Left kidney (tissue), 8 donors: ENCODE data around the gene TRAF7. TPM values are rescaled to one million over a fixed set of nuclear protein-coding genes. Genes with fewer than 3 reads are reported as not detected.
"Not testable (repeated sequence)": the region's sequence is repeated elsewhere in the genome, so short reads cannot be mapped to it uniquely, and the experiment has no call there.

Experiments used
- DNase-seq: peaks from one replicate; pipeline ENCODE4 v3.0.0-alpha.2; 2013
- long read RNA-seq, 8 donors: transcript quantifications; one replicate each; lab custom pipeline, GENCODE V29; 2026
- polyA plus RNA-seq: library from polyadenylated mRNA; unstranded; fragments of 120-200 nt; gene quantifications from one replicate; pipeline ENCODE4 v1.2.1, GENCODE V29; 2013; ENCODE audit not compliant: insufficient read length

The TRAF7 gene
- 55.7 TPM for polyA plus RNA-seq
- long read RNA-seq, donor 1, transcript TRAF7-201 (21 exons, 3,700 nt) = major isoform, 7 of 12 reads
- long read RNA-seq, donor 1, partial matches to known transcripts = 5 of 12 reads
- long read RNA-seq, donor 1, other reads (novel, unspliced or antisense) = 0 of 12 reads
- long read RNA-seq, donor 2, partial matches to known transcripts = 6 of 11 reads
- long read RNA-seq, donor 2, other reads (novel, unspliced or antisense) = 0 of 11 reads
- long read RNA-seq, donor 3, transcript TRAF7-201 (21 exons, 3,700 nt) = major isoform, 7 of 9 reads
- long read RNA-seq, donor 3, partial matches to known transcripts = 0 of 9 reads
- long read RNA-seq, donor 3, other reads (novel, unspliced or antisense) = 0 of 9 reads
- long read RNA-seq, donor 4 = 0 reads
- long read RNA-seq, donor 5, transcript TRAF7-201 (21 exons, 3,700 nt) = major isoform, 8 of 26 reads
- long read RNA-seq, donor 5, partial matches to known transcripts = 17 of 26 reads
- long read RNA-seq, donor 5, other reads (novel, unspliced or antisense) = 0 of 26 reads
- long read RNA-seq, donor 6, transcript TRAF7-201 (21 exons, 3,700 nt) = major isoform, 5 of 24 reads
- long read RNA-seq, donor 6, partial matches to known transcripts = 18 of 24 reads
- long read RNA-seq, donor 6, other reads (novel, unspliced or antisense) = 0 of 24 reads
- long read RNA-seq, donor 7, transcript TRAF7-201 (21 exons, 3,700 nt) = major isoform, 11 of 20 reads
- long read RNA-seq, donor 7, partial matches to known transcripts = 6 of 20 reads
- long read RNA-seq, donor 7, other reads (novel, unspliced or antisense) = 0 of 20 reads
- long read RNA-seq, donor 8, partial matches to known transcripts = 0 of 4 reads
- long read RNA-seq, donor 8, other reads (novel, unspliced or antisense) = 0 of 4 reads

GRCh38 chr16:2155091-2155950 is at the start of gene TRAF7:
TRAF7 (plus strand) TSS chr16:2155782; CDS start chr16:2163921, 8,139 bp downstream.
- peak; percentile 100 for DNase-seq

- DNase-seq = not testable (repeated sequence)
Observed at GRCh38 chr16:2106211-2106610, 49.4 kb upstream of the TRAF7 start.

GRCh38 chr16:2107121-2107790 is 48.3 kb upstream of the TRAF7 start:
- not testable (repeated sequence) for DNase-seq

GRCh38 chr16:2107791-2108125 is 47.8 kb upstream of the TRAF7 start:
- DNase-seq = not testable (repeated sequence)

GRCh38 chr16:2108446-2109270 is 46.9 kb upstream of the TRAF7 start:
- not testable (repeated sequence) for DNase-seq

- not testable (repeated sequence) for DNase-seq
Observed at GRCh38 chr16:2109271-2109580, 46.4 kb upstream of the TRAF7 start.

GRCh38 chr16:2109872-2110271 is 45.7 kb upstream of the TRAF7 start:
- DNase-seq = not testable (repeated sequence)

GRCh38 chr16:2110332-2111008 is 45.1 kb upstream of the TRAF7 start:
- DNase-seq = not testable (repeated sequence)

GRCh38 chr16:2111009-2111353 is 44.6 kb upstream of the TRAF7 start:
- DNase-seq = not testable (repeated sequence)

- DNase-seq = not testable (repeated sequence)
Observed at GRCh38 chr16:2111412-2112335, 43.9 kb upstream of the TRAF7 start.

- not testable (repeated sequence) for DNase-seq
Observed at GRCh38 chr16:2112539-2113106, 43.0 kb upstream of the TRAF7 start.

- DNase-seq = not testable (repeated sequence)
Observed at GRCh38 chr16:2114225-2114624, 41.4 kb upstream of the TRAF7 start.

GRCh38 chr16:2114885-2115590 is 40.5 kb upstream of the TRAF7 start:
- DNase-seq = not testable (repeated sequence)

GRCh38 chr16:2115591-2115973 is 40.0 kb upstream of the TRAF7 start:
- no peak for DNase-seq

- not testable (repeated sequence) for DNase-seq
Observed at GRCh38 chr16:2116428-2116827, 39.2 kb upstream of the TRAF7 start.

- DNase-seq = not testable (repeated sequence)
Observed at GRCh38 chr16:2117341-2117740, 38.2 kb upstream of the TRAF7 start.

GRCh38 chr16:2117960-2118722 is 37.4 kb upstream of the TRAF7 start:
- DNase-seq = not testable (repeated sequence)
